Measurements from ENCODE around the gene CD8B. TPM values are rescaled to one million over a fixed set of nuclear protein-coding genes. Genes with fewer than 3 reads are reported as not detected.

CD8B gene
- total RNA-seq, 1 experiment from 2014 or later = not detected

DNA sequence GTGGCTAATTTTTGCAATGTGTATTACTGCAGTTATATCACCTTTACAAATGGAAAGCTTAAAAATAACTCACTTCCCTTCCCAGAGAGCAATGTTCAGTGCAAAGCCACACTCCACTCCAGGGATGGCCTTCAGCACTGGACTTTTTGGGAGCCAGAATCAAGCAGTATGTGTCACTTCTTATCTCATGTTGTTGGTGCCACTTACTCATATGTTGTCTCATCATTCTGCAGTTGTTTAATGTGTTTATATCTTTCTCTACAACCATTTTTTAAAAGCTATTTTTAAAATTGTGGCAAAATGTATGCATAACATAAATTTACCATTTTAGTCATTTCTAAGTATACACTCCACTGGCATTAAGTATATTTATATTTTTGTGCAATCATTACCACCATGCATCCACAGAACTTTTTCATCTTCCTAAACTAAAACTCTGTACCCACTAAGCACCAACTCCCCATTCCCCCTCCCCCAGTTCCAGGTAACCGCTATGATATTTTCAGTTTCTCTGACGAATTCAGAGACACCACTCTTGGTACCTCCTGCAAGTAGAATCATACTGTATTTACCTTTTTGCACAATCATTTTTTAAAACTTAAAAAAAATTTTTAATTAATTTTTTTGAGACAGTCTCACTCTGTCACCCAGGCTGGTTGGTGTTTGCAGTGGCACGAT lies 38.9 kb downstream of the CD8B start:
- no TSS peak for BruUV-seq (replicated peaks)
- H3K27ac ChIP-seq (ENCODE audit: low read depth, low read length, poor library complexity, severe bottlenecking) = no peak overlapping the region
- ChIA-PET CTCF (no interaction called here), POLR2A (ENCODE audit: low non-redundant PET) (no interaction called here)
- no peaks in the 10 kb centered on the region for H3K27me3 ChIP-seq (replicated peaks; ENCODE audit: insufficient read depth, low read depth, low read length, poor library complexity)
- no peak overlapping the region for H3K4me3 ChIP-seq (ENCODE audit: low read depth, low read length, poor library complexity, severe bottlenecking)
- no peak for DNase-seq (ENCODE audit: low spot score)
- H3K36me3 ChIP-seq (ENCODE audit: insufficient read depth, low read length, poor library complexity, severe bottlenecking) = no peaks in the 10 kb centered on the region
- no peaks in the 10 kb centered on the region for H3K9me3 ChIP-seq (ENCODE audit: low read depth, low read length, poor library complexity, severe bottlenecking)
- H3K4me1 ChIP-seq (ENCODE audit: insufficient read depth, low read length, poor library complexity, severe bottlenecking) = no peaks in the 10 kb centered on the region
- intact Hi-C loops (cut with micrococcal nuclease; ENCODE audit: unreplicated experiment) = no loop called here
- TF ChIP-seq CTCF (conservative IDR thresholded peaks at IDR 0.05; ENCODE audit: low read depth, low read length) = no peak
- no peak for TF ChIP-seq EZH2 (IDR thresholded peaks at IDR 0.05; ENCODE audit: borderline replicate concordance, low read depth, low read length, poor library complexity, severe bottlenecking)

DNA sequence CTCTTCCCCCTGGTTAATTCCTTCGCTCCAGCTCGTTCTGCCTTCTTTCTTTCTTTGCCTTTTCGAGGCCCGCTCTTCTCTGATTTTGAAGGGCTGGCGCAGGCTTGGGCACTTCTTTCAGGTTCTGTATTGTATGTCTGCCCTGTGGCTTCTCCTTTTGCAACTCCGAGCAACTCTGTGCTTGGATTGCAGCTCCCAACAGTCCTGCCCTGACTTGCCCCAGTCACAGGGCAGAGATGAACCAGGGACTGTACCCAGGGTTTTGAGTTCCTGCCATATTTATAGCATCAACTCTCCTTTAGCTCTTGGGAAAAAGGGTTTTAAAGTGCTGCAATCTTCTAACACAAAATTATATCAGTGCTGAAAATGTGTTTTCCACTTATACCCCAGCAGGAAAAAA lies 39.8 kb downstream of the CD8B start:
- Histone ChIP-seq H3K27me3 (replicated peaks; ENCODE audit: insufficient read depth, low read depth, low read length, poor library complexity) (no peaks in the 10 kb centered on the region), H3K4me3 (ENCODE audit: low read depth, low read length, poor library complexity, severe bottlenecking) (no peak overlapping the region), H3K9me3 (ENCODE audit: low read depth, low read length, poor library complexity, severe bottlenecking) (no peaks in the 10 kb centered on the region), H3K27ac (ENCODE audit: low read depth, low read length, poor library complexity, severe bottlenecking) (no peak overlapping the region), H3K4me1 (ENCODE audit: insufficient read depth, low read length, poor library complexity, severe bottlenecking) (no peaks in the 10 kb centered on the region), H3K36me3 (ENCODE audit: insufficient read depth, low read length, poor library complexity, severe bottlenecking) (no peaks in the 10 kb centered on the region)
- BruUV-seq (replicated peaks) = no TSS peak
- no peak for TF ChIP-seq EZH2 (IDR thresholded peaks at IDR 0.05; ENCODE audit: borderline replicate concordance, low read depth, low read length, poor library complexity, severe bottlenecking)
- no peak for TF ChIP-seq CTCF (conservative IDR thresholded peaks at IDR 0.05; ENCODE audit: low read depth, low read length)
- ChIA-PET POLR2A (ENCODE audit: low non-redundant PET) (no interaction called here), CTCF (no interaction called here)
- intact Hi-C loops (cut with micrococcal nuclease; ENCODE audit: unreplicated experiment) = no loop called here
- no peak for DNase-seq (ENCODE audit: low spot score)

- Histone ChIP-seq H3K36me3 (ENCODE audit: insufficient read depth, low read length, poor library complexity, severe bottlenecking) (no peaks in the 10 kb centered on the region), H3K4me3 (ENCODE audit: low read depth, low read length, poor library complexity, severe bottlenecking) (no peak overlapping the region), H3K4me1 (ENCODE audit: insufficient read depth, low read length, poor library complexity, severe bottlenecking) (no peaks in the 10 kb centered on the region), H3K27me3 (replicated peaks; ENCODE audit: insufficient read depth, low read depth, low read length, poor library complexity) (no peaks in the 10 kb centered on the region), H3K9me3 (ENCODE audit: low read depth, low read length, poor library complexity, severe bottlenecking) (no peaks in the 10 kb centered on the region), H3K27ac (ENCODE audit: low read depth, low read length, poor library complexity, severe bottlenecking) (no peak overlapping the region)
- intact Hi-C loops (cut with micrococcal nuclease; ENCODE audit: unreplicated experiment) = no loop called here
- ChIA-PET CTCF (no interaction called here), POLR2A (ENCODE audit: low non-redundant PET) (no interaction called here)
- BruUV-seq (replicated peaks) = no TSS peak
- no peak for DNase-seq (ENCODE audit: low spot score)
- TF ChIP-seq CTCF (conservative IDR thresholded peaks at IDR 0.05; ENCODE audit: low read depth, low read length) (no peak), EZH2 (IDR thresholded peaks at IDR 0.05; ENCODE audit: borderline replicate concordance, low read depth, low read length, poor library complexity, severe bottlenecking) (no peak)
Observed at GRCh38 chr2:86821306-86821705, 40.4 kb downstream of the CD8B start.
